HFF-Myc (cell line): ENCODE data around the gene ADPRS.
A peak's percentile ranks its signal among the peaks of the same experiment; 100 is the strongest.

Experiments
- DNase-seq: peaks from one replicate; pipeline ENCODE4 v3.0.0-alpha.2; 2011; ENCODE audit warnings: low read depth; ENCODE audit errors: extremely low read depth
- H3K4me3 ChIP-seq: replicated peaks from 2 replicates; pipeline ENCODE4 v1.5.1; 2011; ENCODE audit warnings: low read depth, mild to moderate bottlenecking, control low read depth, low read length
- CTCF ChIP-seq: IDR thresholded peaks from 2 replicates; pipeline ENCODE4 v1.5.1; 2012; ENCODE audit warnings: mild to moderate bottlenecking, low read depth, low read length, control low read depth; ENCODE audit errors: missing control alignments

The ADPRS gene

DNA sequence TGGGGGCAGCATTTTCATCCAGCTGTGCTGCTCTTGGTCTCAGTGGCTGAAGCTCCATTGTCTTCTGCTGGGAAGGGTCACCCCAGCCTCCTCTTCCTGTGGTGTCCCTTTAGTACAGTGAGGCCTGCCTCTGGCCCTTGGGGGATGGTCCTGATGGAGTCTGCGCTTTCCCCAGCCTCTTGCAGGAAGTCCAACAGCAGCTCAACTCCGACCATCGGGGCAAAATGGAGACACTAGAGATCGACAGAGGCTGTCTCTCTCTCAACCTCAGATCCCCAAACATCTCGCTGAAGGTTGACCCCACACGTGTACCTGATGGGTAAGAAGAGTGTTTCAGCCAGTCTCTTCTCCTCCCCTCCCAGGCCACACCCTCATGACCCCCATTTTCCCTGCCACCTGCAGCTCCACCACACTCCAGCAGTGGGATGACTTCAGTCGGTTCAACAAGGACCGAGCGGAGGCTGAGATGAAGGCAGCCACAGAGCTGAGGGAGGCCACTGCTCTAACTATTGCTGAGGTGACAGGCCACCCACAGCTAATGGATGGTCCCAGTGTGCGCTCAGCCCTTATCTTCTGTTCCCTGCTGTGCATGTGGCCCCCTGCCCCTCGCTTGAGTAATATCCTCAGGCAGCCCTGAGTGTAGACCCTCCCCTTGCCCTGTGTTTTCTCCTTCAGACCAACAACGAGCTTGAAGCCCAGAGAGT lies 2.0 kb upstream of the ADPRS start:
- no peak for TF ChIP-seq CTCF
- no peak for DNase-seq

GRCh38 chr1:36087233-36088123 lies 1.2 kb upstream of the ADPRS start:
- DNase-seq = no peak
- no peak overlapping the region for H3K4me3 ChIP-seq
- TF ChIP-seq CTCF = no peak

More for the DNA sequence above, 2.0 kb upstream of the ADPRS start:
- H3K4me3 ChIP-seq = no peak overlapping the region

DNA sequence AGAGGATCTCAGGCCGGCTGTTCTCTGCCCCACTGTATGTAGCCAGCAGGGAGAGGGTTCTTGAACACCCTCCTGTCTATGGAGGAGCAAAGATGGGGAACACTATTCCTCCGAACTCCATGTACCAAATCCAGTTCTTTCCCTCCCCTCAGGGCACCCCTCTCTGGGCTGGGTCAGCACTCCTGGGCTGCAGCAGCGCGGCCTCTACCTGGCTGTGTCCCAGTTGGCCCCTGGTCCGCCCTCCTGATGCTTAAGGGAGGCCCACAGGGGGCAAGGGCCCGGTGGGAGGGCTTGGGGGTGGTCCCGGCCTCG lies 471 bp upstream of the ADPRS start:
- TF ChIP-seq CTCF = no peak

DNA sequence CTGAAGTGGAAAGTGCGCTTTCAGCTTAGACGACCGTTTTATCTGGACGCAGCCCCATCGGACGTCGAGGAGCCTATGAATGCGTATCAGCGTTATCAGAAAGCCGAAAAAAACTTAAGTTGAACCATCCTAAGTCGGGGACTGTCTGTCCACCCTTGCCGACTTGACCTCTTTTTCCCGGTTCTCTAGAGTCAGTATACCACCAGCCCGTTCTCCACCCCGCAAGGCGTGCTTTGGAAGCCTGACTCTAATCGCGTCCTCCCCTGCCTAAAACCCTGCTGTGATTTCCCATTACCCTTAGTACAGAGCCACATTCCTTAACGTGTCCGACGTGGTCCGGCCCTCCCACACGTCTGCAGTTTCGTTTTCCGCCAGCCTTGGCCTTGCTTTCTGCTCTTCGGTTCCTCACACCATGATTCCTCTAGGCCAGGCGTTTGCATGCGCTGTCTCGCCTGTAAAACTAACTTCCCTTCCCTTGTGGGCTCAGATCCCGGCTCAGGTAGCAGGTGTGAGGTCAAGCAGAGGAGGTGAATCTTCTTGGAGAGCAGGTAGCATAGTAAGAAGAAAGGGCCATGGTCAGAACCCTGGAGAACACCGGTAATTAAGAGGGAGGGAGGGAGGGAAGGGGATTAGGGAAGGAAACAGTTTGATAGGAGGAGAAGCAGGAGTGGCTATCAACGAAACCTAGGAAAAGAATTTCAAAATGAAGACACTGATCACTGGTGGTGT lies 865 bp downstream of the ADPRS start:
- no peak for TF ChIP-seq CTCF
- peak overlapping the region; percentile 66 for H3K4me3 ChIP-seq
- no peak for DNase-seq

More for the DNA sequence above, 471 bp upstream of the ADPRS start:
- DNase-seq = no peak
- peak overlapping the region; percentile 66 for H3K4me3 ChIP-seq

- H3K4me3 ChIP-seq = no peak overlapping the region
- no peak for DNase-seq
- no peak for TF ChIP-seq CTCF
Observed at GRCh38 chr1:36091141-36091540, 2.4 kb downstream of the ADPRS start.

- H3K4me3 ChIP-seq = no peak overlapping the region
- TF ChIP-seq CTCF = no peak
- DNase-seq = no peak
Observed at GRCh38 chr1:36091698-36092097, 3.0 kb downstream of the ADPRS start.
